Left lung (tissue), 10 donors: ENCODE measurements around the gene CTNND2. TPM values are rescaled to one million over a fixed set of nuclear protein-coding genes. Genes with fewer than 3 reads are reported as not detected.

ENCODE experiments used
- ATAC-seq: fragments of 200-7000 bp; cut with Tn5 transposase; one replicate; pipeline ENCODE4 v1.9.1; 2020; ENCODE audit warnings: moderate library complexity
- DNase-seq, 4 donors: peaks; one replicate each; pipeline ENCODE4 v3.0.0-alpha.2; 2013 to 2020
- H3K27ac ChIP-seq, 2 donors: fragments of 200-600 bp; sonication (generic) in 1 of 2; one replicate each; pipeline versions ENCODE4 v1.5.0 to v1.8.0; 2020 to 2021
- H3K27me3 ChIP-seq, 2 donors: fragments of 200-600 bp; sonication (generic) in 1 of 2; one replicate each; pipeline versions ENCODE4 v1.5.0 to v1.8.0; 2020 to 2021
- H3K36me3 ChIP-seq, 2 donors: fragments of 200-600 bp; sonication (generic) in 1 of 2; one replicate each; pipeline versions ENCODE4 v1.5.0 to v1.8.0; 2020 to 2021
- H3K4me1 ChIP-seq, 2 donors: fragments of 200-600 bp; one replicate each; pipeline ENCODE4 v1.8.0; 2021
- H3K4me3 ChIP-seq, 2 donors: fragments of 200-600 bp; sonication (generic) in 1 of 2; one replicate each; pipeline versions ENCODE4 v1.5.0 to v1.8.0; 2020 to 2021; ENCODE audit warnings: mild to moderate bottlenecking in 1 of 2
- H3K9me3 ChIP-seq, 2 donors: fragments of 200-600 bp; sonication (generic) in 1 of 2; one replicate each; pipeline versions ENCODE4 v1.5.0 to v1.8.0; 2020 to 2021
- CTCF ChIP-seq, 2 donors: fragments of 200-600 bp; sonication (generic) in 1 of 2; IDR thresholded peaks; one replicate each; pipeline versions ENCODE4 v1.5.0 to v1.8.0; 2021; ENCODE audit warnings: antibody characterized with exemption in 2 of 2
- intact Hi-C, 2 donors: fragments of 100-400 bp; cut with DNase I; formaldehyde crosslinking; loops; one replicate each; pipeline versions ENCODE4 v1.11.2 to v1.14.2; 2022
- polyA plus RNA-seq, 6 donors: library from polyadenylated mRNA; unstranded; fragments of 120-200 nt; gene quantifications; one replicate each; pipeline ENCODE4 v1.2.1, GENCODE V29; 2013; ENCODE audit not compliant: insufficient read length in 6 of 6
- total RNA-seq, 2 donors: library from RNA; stranded (reverse); fragmentation: NEBNext Ultra II Directional; extraction: Animal tissue kit (Norgen Biotek cat#: 25700); gene quantifications; one replicate each; pipeline ENCODE4 v1.2.1, GENCODE V29; 2021
- donor health status: DM: no; HTN: yes; CAD: no.
- donor health status: DM: no; HTN: no; CAD: no.

Gene CTNND2
- total and polyA plus RNA-seq, 8 donors: 1.2 to 4.2 (median 2.2) TPM; not detected in 1

- Histone ChIP-seq H3K4me1 (no peaks in the 10 kb centered on the region), H3K27me3 (no peaks in the 10 kb centered on the region), H3K4me3 (no peak overlapping the region), H3K27ac (no peak overlapping the region), H3K36me3 (no peaks in the 10 kb centered on the region), H3K9me3 (no peaks in the 10 kb centered on the region)
- intact Hi-C loops: no loop called here
- no peak for TF ChIP-seq CTCF (IDR thresholded peaks at IDR 0.05)
- peak in 1 of 4 donors; percentile 54 for DNase-seq
- ATAC-seq: no peak
These were observed 539.7 kb downstream of the CTNND2 start for GRCh38 chr5:11364531-11364930.

- Histone ChIP-seq H3K27me3 (no peaks in the 10 kb centered on the region), H3K4me1 (no peaks in the 10 kb centered on the region), H3K9me3 (no peaks in the 10 kb centered on the region), H3K27ac (no peak overlapping the region), H3K4me3 (no peak overlapping the region), H3K36me3 (no peaks in the 10 kb centered on the region)
- intact Hi-C loops: no loop called here
- TF ChIP-seq CTCF (IDR thresholded peaks at IDR 0.05): no peak
- no peak for ATAC-seq
- DNase-seq: no peak
These were observed 540.5 kb downstream of the CTNND2 start for GRCh38 chr5:11363631-11364178.

GRCh38 chr5:11361768-11362167, 542.5 kb downstream of the CTNND2 start:
- Histone ChIP-seq H3K4me1 (no peaks in the 10 kb centered on the region), H3K36me3 (no peaks in the 10 kb centered on the region), H3K9me3 (no peaks in the 10 kb centered on the region), H3K27me3 (no peaks in the 10 kb centered on the region), H3K27ac (no peak overlapping the region), H3K4me3 (no peak overlapping the region)
- DNase-seq: no peak
- ATAC-seq: no peak
- TF ChIP-seq CTCF (IDR thresholded peaks at IDR 0.05): no peak
- intact Hi-C loops: no loop called here

GRCh38 chr5:11357928-11358327, 546.3 kb downstream of the CTNND2 start:
- H3K36me3 ChIP-seq: no peaks in the 10 kb centered on the region
- H3K9me3 ChIP-seq: peaks cover 0 to 9% of the 10 kb centered on the region in 2 donors
- TF ChIP-seq CTCF (IDR thresholded peaks at IDR 0.05): no peak
- intact Hi-C loops: no loop called here
- DNase-seq (no peak), ATAC-seq (no peak)
- H3K27me3 ChIP-seq: no peaks in the 10 kb centered on the region
- H3K27ac ChIP-seq: no peak overlapping the region
- no peak overlapping the region for H3K4me3 ChIP-seq
- no peaks in the 10 kb centered on the region for H3K4me1 ChIP-seq

- no peaks in the 10 kb centered on the region for H3K4me1 ChIP-seq
- H3K36me3 ChIP-seq: no peaks in the 10 kb centered on the region
- intact Hi-C loops: no loop called here
- H3K27me3 ChIP-seq: no peaks in the 10 kb centered on the region
- no peak for ATAC-seq
- no peak for TF ChIP-seq CTCF (IDR thresholded peaks at IDR 0.05)
- H3K9me3 ChIP-seq: peaks cover 0 to 9% of the 10 kb centered on the region in 2 donors
- no peak overlapping the region for H3K4me3 ChIP-seq
- no peak for DNase-seq
- H3K27ac ChIP-seq: no peak overlapping the region
These were observed 548.8 kb downstream of the CTNND2 start for GRCh38 chr5:11355491-11355890.
